Transverse colon (tissue), 4 donors: Measurements from ENCODE around the gene AACS. TPM values are rescaled to one million over a fixed set of nuclear protein-coding genes. Genes with fewer than 3 reads are reported as not detected.

ENCODE experiments used
- DNase-seq: peaks from one replicate; pipeline ENCODE4 v3.0.0-alpha.2; 2019
- H3K27ac ChIP-seq, 4 donors: fragments of 200-600 bp; sonication (generic); 2 replicates each; pipeline ENCODE4 v1.5.1; 2016 to 2018; ENCODE audit warnings: inconsistent platforms in 4 of 4
- H3K27me3 ChIP-seq: fragments of 200-600 bp; sonication (generic); 2 replicates; pipeline ENCODE4 v1.5.1; 2017; ENCODE audit warnings: inconsistent platforms
- H3K36me3 ChIP-seq, 4 donors: fragments of 200-600 bp; sonication (generic); 2 replicates each; pipeline ENCODE4 v1.5.1; 2017 to 2019; ENCODE audit warnings: inconsistent platforms in 4 of 4
- H3K4me1 ChIP-seq, 4 donors: fragments of 200-600 bp; sonication (generic); 2 replicates each; pipeline ENCODE4 v1.5.1; 2017 to 2020; ENCODE audit warnings: inconsistent platforms in 4 of 4
- H3K4me3 ChIP-seq, 4 donors: fragments of 200-600 bp; sonication (generic); 1 replicate in 1 of 4; 2 replicates in 3 of 4; pipeline versions ENCODE4 v1.5.1 to v1.6.1; 2017 to 2019; ENCODE audit warnings: inconsistent platforms in 4 of 4
- H3K9me3 ChIP-seq, 2 donors: fragments of 200-600 bp; sonication (generic); 2 replicates each; pipeline ENCODE4 v1.5.1; 2017 to 2019; ENCODE audit warnings: inconsistent platforms in 2 of 2
- CTCF ChIP-seq, 5 experiments: fragments of 200-600 bp in 3 of 5; fragments of 450-650 bp in 2 of 5; sonication (generic) in 3 of 5; IDR thresholded peaks; 1 replicate in 2 of 5; 2 replicates in 3 of 5; pipeline ENCODE4 v1.5.1; 2016 to 2017; ENCODE audit warnings: antibody characterized with exemption in 5 of 5, inconsistent platforms in 3 of 5, mild to moderate bottlenecking in 2 of 5, moderate library complexity in 1 of 5
- EP300 ChIP-seq: sonication (generic); formaldehyde crosslinking; IDR thresholded peaks from one replicate; pipeline ENCODE4 v1.6.1; 2017; ENCODE audit warnings: antibody characterized with exemption, low read depth
- POLR2A ChIP-seq: fragments of 450-650 bp; IDR thresholded peaks from one replicate; pipeline ENCODE4 v1.6.1; 2016; ENCODE audit warnings: antibody characterized with exemption, mild to moderate bottlenecking, moderate library complexity
- POLR2AphosphoS5 ChIP-seq, 3 donors: sonication (generic); formaldehyde crosslinking; IDR thresholded peaks; one replicate each; pipeline ENCODE4 v1.6.1; 2016; ENCODE audit warnings: antibody characterized with exemption in 3 of 3
- WGBS, 2 donors: methylation state at CpG; one replicate each; pipeline ENCODE4 v1.1.5; 2018; ENCODE audit warnings: low coverage in 1 of 2; 5-methylcytosine and 5-hydroxymethylcytosine counted together
- in situ Hi-C, 4 donors: fragments of 200-750 bp; cut with MboI; loops; one replicate each; pipeline versions ENCODE4 v1.15.0 to v1.15.1; 2017; ENCODE audit warnings: low sequenced_read_pairs in 3 of 4, low pct_ligation_motif_present in 1 of 4, low pct_unique_long_range_greater_than_20kb in 1 of 4
- intact Hi-C: fragments of 100-400 bp; cut with DNase I; formaldehyde crosslinking; loops from one replicate; pipeline ENCODE4 v1.15.1; 2023; ENCODE audit warnings: low total_unique reads
- total RNA-seq, 4 donors: library from RNA; depleted of rRNA; stranded (reverse); fragments of >200 nt; gene quantifications; one replicate each; pipeline ENCODE4 v1.1.0, GENCODE V29; 2016

The AACS gene
- total RNA-seq, 4 donors from 2014 or later = 18.5 to 33.7 (median 27.1) TPM

GRCh38 chr12:125069616-125070015, 4.4 kb downstream of the AACS start:
- in situ Hi-C loops = no loop called here
- Histone ChIP-seq H3K9me3 (no peaks in the 10 kb centered on the region), H3K4me1 (peaks cover 0 to 18% (median 16%) of the 10 kb centered on the region in 4 donors), H3K27ac (no peak overlapping the region), H3K36me3 (no peaks in the 10 kb centered on the region), H3K4me3 (no peak overlapping the region), H3K27me3 (no peaks in the 10 kb centered on the region)
- TF ChIP-seq POLR2AphosphoS5 (IDR thresholded peaks at IDR 0.05) (no peak), EP300 (no peak), POLR2A (no peak), CTCF (IDR thresholded peaks at IDR 0.05) (no peak)
- intact Hi-C loops = no loop called here
- 86% methylated on average over 8 of the region's 8 CpGs; no CpG with 5 or more reads in 1 of the 2 donors for WGBS, 2 donors
- DNase-seq = no peak

- in situ Hi-C loops = no loop called here
Observed at GRCh38 chr12:125070112-125070511, 4.9 kb downstream of the AACS start.

GRCh38 chr12:125070661-125071390, 5.6 kb downstream of the AACS start:
- DNase-seq = no peak
- TF ChIP-seq POLR2A = no peak
- TF ChIP-seq CTCF (IDR thresholded peaks at IDR 0.05) = no peak
- no peak for TF ChIP-seq POLR2AphosphoS5 (IDR thresholded peaks at IDR 0.05)
- TF ChIP-seq EP300 = no peak
- 95% methylated on average over 11 of the region's 11 CpGs; no CpG with 5 or more reads in 1 of the 2 donors for WGBS, 2 donors

More at GRCh38 chr12:125070112-125070511, 4.9 kb downstream of the AACS start:
- H3K4me1 ChIP-seq = peaks cover 0 to 15% (median 13%) of the 10 kb centered on the region in 4 donors
- 83 to 92% methylated on average over 3 to 6 of the region's 6 CpGs for WGBS, 2 donors
- no peaks in the 10 kb centered on the region for H3K36me3 ChIP-seq
- H3K27ac ChIP-seq = no peak overlapping the region
- DNase-seq = no peak
- H3K27me3 ChIP-seq = no peaks in the 10 kb centered on the region
- no peak overlapping the region for H3K4me3 ChIP-seq
- intact Hi-C loops = no loop called here
- H3K9me3 ChIP-seq = no peaks in the 10 kb centered on the region
- TF ChIP-seq POLR2AphosphoS5 (IDR thresholded peaks at IDR 0.05) (no peak), CTCF (IDR thresholded peaks at IDR 0.05) (no peak), EP300 (no peak), POLR2A (no peak)

GRCh38 chr12:125071456-125071855, 6.2 kb downstream of the AACS start:
- 89 to 92% methylated on average over 9 to 12 of the region's 12 CpGs for WGBS, 2 donors
- intact Hi-C loops = no loop called here
- in situ Hi-C loops = no loop called here

More at GRCh38 chr12:125070661-125071390, 5.6 kb downstream of the AACS start:
- Histone ChIP-seq H3K4me3 (no peak overlapping the region), H3K36me3 (no peaks in the 10 kb centered on the region), H3K4me1 (peaks cover 0 to 12% (median 10%) of the 10 kb centered on the region in 4 donors), H3K27ac (no peak overlapping the region), H3K27me3 (no peaks in the 10 kb centered on the region), H3K9me3 (no peaks in the 10 kb centered on the region)
- intact Hi-C loops (no loop called here), in situ Hi-C loops (no loop called here)

More at GRCh38 chr12:125071456-125071855, 6.2 kb downstream of the AACS start:
- peaks cover 0 to 6% (median 5%) of the 10 kb centered on the region in 4 donors for H3K4me1 ChIP-seq
- no peaks in the 10 kb centered on the region for H3K36me3 ChIP-seq
- H3K4me3 ChIP-seq = no peak overlapping the region
- TF ChIP-seq POLR2AphosphoS5 (IDR thresholded peaks at IDR 0.05) = no peak
- no peak for TF ChIP-seq CTCF (IDR thresholded peaks at IDR 0.05)
- TF ChIP-seq POLR2A = no peak
- TF ChIP-seq EP300 = no peak
- DNase-seq = no peak
- no peak overlapping the region for H3K27ac ChIP-seq
- H3K27me3 ChIP-seq = no peaks in the 10 kb centered on the region
- H3K9me3 ChIP-seq = no peaks in the 10 kb centered on the region
